ENCODE results near the gene DHX38.

The DHX38 gene

GRCh38 chr16:72123426-72123825 lies 29.8 kb downstream of the DHX38 start:
- no peak for DNase-seq

GRCh38 chr16:72124148-72124547 lies 30.5 kb downstream of the DHX38 start:
- no peak for DNase-seq

DNA sequence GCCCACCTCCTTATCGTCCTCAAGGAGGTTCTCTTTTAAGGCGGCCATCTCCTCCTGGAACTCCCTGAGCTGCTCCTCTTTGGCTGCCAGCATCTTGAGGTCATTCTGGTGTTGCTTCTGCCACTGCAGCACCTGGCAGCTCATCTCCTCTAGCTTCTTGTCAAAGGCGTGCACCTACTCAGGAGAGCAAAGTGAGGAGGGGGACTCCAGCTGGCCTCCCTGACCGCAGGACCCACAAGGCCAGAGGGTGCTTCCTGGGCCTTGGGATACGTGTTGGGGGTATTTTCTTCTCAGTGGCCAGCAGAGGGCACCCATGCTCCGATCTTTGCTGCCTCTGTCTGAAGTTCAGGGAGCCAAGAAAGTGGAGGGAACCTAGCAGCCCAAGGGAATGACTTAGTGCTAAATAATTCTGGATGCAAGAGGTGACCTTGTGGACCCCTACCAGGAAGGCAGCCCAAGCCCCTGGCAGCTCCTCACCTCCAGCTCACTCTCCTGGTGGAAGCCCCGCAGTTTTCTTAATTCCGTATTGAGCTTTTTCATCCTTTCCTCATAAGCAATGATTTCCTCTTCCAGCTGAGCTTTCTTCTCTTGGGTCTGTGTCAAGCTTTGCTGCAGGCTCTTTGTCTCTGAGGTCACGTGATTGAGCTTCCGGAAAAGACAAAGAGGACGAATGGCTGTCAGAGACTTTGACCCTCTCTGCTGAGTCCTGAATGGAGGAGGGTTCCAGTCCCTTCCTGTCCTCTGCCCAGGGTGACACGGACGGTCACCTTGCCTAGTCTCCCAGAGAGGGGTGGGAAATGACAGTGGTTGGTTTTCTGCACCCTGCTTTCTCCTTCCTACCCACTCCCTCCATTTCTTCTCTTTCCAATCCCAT lies 31.4 kb downstream of the DHX38 start:
- peak; percentile 6 for DNase-seq

DNA sequence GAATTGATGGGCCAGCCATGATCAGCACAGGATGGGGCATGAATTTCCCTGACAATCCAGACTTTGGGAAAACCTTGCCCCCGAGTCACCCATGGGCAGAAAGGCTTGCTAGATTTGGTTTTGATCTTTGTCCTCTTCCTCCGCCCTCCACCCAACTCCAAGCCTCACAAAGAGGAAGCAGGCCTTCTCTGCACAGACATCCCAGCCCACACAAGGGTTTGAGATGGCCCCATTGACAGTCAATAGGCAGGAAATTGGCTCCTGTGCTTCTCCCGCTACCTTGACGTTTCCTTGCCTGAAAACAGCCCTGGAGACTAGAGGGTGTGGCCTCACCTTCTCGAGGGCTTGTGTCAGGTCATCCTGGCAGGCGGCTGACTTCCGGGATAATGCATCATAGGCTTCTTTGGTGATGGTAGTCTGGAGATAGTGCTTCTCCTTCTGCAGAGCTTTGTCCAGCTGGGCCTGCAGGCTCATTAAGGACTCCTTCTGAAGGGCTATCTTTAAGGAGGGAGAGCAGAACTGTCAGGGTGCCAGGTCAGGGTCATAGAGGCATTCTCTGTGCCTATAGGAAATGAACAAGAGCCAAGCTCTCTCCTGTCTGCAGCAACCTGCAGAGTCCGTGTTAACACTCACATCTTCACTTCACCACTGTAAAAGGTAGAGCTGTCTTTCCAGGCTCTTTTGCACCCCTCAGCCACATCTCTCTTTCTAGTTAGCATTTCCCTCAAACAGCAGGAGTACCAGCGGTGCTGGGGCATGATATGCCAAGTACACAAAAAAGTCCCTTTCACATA lies 32.2 kb downstream of the DHX38 start:
- DNase-seq: no peak

- DNase-seq: no peak
Observed at GRCh38 chr16:72126429-72126765, 32.8 kb downstream of the DHX38 start.

DNA sequence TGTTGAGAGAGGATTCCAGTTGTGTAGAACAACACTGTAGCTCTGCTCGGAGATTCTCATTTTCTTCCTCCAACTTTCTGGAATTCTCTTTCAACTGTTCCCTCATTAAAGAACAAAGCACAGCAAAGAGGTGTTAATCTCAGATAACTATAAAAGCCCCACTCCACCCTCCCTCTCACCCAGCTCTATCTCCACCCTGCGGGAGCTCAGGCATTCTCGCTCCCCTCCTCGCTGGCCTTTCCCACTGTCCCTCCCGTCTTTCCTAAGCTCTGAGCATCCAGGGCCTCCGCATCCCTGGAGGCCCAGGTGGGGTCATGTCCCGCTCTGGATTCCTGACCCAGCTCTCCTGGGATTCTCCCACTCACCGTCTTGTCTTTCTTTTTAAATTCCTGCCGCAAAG lies 35.1 kb downstream of the DHX38 start:
- DNase-seq: no peak

- DNase-seq: no peak
Observed at GRCh38 chr16:72129976-72130656, 36.5 kb downstream of the DHX38 start.

- DNase-seq: no peak
Observed at GRCh38 chr16:72131036-72131435, 37.4 kb downstream of the DHX38 start.

DNA sequence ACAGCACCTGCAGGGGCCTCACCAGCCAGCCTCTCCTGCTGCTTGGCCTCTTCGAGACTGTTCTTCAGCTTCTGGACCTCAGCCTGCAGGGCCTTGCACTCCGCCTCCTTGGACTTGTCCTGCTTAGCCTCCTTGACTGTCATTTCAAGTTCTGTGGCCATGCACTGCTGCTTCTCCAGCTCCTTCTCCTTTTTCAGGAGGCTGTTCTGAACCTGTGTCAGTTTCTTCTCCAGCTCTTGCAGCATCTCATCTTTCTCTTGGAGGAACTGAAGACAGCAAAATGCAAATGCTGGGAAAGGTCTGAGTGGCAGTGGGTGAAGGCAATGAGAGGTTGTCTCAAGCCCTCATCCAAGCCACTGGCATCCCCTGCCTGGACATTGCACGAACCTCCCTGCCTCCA lies 39.1 kb downstream of the DHX38 start:
- DNase-seq: no peak

DNA sequence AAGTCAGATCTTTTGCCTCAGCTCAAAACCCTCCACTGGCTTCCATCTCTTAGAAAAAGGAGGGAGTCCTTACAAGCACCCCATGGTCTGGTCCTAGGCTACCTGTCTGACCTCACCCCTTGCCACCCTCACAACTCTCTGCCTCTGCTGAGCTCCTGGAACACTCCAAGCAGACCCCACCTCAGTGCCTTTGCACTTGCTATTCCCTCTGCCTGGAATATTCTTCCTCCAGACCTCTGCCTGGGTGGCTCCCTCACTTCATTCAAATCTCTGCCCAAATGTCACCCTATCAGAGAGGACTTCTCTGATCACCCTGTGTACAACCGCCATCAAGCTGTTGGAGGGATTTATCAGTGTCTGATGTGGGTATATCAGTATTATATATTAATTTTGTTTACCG lies 40.9 kb downstream of the DHX38 start:
- no peak for DNase-seq

DNA sequence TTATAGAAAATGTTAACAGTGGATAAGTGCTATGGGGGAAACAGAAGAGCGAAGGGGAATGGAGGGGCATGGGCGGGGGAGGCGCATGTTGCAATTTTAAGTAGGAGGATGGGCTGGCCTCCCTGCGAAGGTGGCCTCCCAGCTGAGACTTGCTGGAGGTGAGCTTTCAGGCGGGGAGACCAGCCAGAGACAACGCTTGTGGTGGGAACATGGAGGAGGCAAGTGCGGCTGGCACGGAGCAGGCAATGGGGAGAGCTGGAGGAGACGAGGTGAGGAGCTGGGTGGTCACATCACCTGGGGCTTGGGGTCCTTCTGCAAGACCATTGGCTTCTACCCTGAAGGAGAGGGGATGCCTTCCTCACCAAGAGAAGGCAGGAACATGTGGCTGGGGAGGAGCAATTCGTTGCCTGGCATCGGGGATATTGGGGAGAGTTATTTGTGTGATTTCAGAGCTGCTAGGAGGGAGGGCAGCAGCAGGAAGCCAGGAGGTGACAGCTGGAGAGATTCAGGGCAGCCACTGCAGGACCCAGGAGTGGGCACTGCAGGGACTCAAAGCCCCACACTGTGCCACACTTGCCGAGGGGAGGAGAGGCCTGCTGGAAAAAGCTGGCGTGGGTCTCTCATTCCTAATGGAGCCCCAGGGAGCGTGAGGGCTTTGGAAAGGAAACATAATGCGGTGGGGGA lies 43.9 kb downstream of the DHX38 start:
- no peak for DNase-seq

- no peak for DNase-seq
Observed at GRCh38 chr16:72138064-72138572, 44.5 kb downstream of the DHX38 start.

- DNase-seq: no peak
Observed at GRCh38 chr16:72139908-72140307, 46.3 kb downstream of the DHX38 start.

DNA sequence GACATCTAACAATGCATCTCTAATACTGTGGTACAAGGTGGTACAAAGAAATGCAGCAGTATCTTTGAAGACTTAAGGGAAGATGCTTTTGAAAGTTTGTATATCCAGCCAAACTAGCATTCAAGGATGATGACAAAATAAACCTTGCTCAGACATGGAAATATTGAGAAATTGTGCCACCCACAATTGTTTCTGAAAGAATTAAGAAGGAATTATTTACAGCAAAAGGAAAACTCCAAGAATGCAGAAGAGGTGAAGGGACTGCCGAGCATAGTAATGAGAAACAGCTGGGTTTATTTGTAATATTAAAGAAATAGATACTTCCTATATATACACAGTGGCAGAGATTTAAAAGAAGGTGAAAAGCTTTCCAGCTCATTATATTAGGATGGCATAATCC lies 48.8 kb downstream of the DHX38 start:
- DNase-seq: no peak

DNA sequence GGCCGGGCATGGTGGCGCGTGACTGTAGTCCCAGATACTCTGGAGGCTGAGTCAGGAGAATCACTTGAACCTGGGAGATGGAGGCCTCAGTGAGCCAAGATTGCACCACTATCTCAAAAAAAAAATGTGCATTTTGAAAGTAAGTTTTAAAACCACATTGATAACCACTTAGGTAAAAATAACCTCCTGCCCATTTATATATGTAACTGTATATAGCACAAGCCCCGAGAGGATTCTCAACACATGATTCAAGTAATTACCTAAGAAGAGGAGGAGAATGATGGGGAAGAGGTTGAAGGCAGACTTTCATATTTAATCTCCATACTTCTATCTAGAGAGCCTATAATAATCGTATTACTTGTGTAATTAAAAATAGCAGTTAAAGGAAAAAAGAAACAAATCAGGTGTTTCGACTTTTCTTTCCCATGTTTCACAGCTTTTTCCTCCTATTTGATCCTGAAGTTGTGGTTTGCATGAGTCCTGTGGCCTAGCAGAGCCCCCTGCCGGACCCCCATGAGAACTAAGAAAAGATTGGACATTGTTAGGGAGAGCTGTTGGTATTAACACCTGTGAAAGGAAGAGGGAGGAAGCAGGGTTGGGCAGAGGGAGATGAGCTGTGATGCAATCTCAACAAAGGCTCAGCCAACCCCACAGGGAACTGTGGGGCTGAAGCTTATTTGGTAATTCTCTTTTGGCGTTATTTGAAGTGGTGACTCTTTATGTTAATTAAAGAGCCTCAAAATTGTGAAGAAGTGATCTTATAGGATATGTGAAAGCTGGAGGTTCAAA lies 56.2 kb downstream of the DHX38 start:
- DNase-seq: no peak

GRCh38 chr16:72159386-72159785 lies 65.7 kb downstream of the DHX38 start:
- no peak for DNase-seq

- DNase-seq: no peak
Observed at GRCh38 chr16:72159801-72160200, 66.2 kb downstream of the DHX38 start.

DNA sequence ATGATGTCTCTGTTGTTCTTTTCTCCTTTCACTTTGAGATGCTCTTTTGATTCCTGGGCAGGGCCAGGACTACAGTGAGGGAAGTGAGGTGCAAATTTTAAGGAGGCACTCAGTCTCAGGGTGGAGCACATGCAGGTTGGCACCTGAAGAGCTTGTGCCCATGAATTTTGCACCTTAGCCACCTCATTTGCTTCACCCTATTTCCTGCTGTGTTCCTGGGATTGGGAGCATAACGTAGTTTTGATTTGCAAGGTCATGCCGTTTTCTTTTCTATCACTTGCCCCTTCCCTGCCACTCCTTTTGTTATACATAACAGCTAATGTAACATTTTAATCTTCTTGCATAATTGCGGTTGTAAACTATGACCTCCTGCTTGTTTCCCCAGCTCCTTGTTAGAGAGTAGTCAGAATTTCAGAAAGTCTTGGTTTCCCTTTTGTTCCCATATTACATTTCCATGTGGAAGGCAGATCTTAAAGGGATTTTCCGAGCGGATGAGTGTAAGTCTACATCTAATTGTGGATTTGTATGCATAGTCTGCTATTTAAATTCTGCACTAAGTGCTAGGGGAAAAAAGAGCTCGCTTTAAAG lies 68.6 kb downstream of the DHX38 start:
- DNase-seq: no peak

Data from NCI-H446 treated with DMSO at 0.1 percent for 48 hours (cell line).